Activated T-cell treated with anti-CD3 and anti-CD28 coated beads for 24 hours (primary cell): ENCODE measurements around the gene GCLM.

ENCODE experiments used
- DNase-seq: peaks from one replicate; pipeline ENCODE4 v3.0.0-alpha.2; 2020; ENCODE audit warnings: low read depth

Gene GCLM

DNA sequence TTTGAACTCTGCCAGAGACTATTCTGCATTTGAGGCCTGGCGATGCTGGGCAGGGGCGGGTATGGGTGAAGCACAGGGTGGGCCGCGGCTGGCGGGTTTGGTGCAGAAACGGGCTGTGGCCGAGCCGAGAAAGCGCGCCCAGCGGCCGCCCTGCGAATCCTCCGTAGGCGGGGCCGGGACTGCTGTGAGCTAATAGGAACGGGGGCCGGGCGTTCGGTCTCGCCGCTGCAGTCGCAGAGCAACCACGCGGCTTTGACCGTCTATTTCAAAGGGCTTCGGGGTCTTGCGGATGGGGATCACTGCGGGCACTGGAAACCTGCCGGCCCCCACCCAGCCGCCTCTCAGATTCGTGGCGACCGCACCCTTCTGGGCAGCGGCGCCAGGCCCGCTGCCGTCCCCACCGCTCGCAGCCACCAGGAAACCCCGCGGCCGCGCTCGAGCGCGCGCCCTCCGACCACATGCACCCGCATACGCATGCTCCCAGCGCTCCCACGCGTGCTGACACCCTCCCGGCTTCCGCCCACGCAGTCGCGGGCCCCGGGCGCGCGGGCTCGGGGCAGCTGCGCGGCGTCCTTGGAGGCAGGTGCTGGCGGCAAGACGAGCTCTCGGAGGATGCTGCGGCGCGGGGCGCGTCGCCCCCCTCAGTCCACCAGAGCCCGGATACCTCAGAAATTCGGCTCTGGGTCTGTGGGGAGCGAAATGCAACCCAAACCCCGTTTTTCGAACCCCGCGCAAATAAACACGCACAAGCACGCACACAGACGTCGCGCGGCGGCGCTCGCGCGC, 62.8 kb downstream of the GCLM start:
- peak; percentile 77 for DNase-seq

DNA sequence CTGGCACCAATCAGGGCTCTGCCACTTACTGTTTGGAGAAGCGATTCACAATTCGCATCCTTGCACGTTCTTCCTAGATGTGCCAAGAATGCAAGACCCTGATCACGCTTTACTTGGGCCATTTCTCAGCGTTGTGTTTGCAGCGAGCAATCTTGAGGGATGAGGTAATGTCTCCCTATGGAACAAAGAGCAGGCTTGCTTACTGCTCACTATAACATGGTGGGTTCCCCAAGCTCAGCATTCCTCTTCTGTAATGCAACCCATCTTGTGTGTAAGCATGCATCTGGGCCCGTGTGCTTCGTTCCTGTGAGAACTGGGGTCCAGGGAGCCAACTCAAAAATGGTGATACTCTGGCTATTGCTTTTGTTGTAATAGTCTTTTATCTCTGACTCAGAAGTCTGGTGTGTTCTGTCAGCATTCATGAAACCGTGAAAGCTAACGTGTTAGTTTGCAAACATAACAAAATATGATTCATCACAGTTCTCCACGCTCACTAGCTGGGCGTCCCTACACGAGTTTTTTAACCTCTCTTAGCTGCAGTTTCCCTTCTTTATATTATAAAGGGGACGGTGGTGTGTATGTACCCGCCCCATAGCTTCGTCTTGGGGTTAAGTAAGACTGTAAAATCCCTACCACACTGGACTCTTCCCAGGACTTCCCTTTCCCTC, 63.6 kb downstream of the GCLM start:
- DNase-seq: peak; percentile 49

DNA sequence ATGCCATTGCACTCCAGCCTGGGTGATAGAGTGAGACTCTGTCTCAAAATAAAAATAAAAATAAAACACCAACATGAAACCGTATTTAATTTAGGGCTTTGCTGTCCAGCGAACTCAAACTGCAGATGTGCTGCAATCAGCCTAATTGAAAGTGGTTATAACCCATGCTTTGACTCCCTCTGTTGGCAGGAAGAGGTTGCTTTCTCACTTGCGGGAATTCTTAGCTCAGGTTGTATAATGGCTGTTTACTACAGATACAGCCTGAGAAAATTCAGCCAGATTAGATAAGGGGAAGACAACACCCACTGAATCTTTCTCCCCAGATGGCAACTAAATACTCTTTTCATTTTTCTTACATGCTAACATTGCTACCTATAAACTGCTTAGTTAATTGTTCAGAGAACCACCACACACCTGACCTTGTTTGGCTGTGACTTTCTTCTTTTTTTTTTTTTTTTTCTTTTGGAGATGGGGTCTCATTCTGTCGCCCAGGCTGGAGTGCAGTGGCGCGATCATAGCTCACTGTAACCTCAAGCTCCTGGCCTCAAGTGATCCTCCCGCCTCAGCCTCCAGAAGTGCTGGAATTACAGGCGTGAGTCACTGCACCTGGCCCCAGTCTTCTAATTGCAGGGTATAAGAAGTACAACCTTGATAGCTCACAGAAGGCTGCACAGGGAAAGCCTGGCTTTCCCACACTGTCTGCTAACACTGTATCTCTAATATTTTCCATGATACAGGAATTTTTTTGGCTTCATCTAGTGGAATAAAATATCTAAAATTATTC, 64.8 kb downstream of the GCLM start:
- DNase-seq: peak; percentile 24

GRCh38 chr1:93842750-93843500, 66.3 kb downstream of the GCLM start:
- DNase-seq: no peak

DNA sequence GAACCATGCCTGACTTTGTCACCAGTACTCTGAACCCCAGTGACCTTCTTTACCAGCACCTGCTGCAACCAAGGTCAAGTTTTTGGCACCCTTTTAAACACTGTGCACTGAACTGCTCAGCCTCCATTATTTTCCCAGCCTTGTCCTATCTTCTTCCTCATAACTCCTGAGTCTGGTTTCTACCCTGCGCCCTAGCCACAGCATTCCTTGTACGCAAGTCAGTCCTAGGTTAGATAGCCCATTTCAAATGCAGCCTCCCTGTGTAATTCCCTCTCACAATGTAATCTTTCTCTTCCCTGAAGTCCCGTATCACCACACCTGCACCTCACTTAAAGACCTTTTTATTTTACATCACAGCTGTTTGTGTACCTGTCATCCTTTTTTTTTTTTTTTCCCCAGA, 67.5 kb downstream of the GCLM start:
- DNase-seq: no peak

- DNase-seq: no peak
Observed at GRCh38 chr1:93840956-93841482, 68.2 kb downstream of the GCLM start.

DNA sequence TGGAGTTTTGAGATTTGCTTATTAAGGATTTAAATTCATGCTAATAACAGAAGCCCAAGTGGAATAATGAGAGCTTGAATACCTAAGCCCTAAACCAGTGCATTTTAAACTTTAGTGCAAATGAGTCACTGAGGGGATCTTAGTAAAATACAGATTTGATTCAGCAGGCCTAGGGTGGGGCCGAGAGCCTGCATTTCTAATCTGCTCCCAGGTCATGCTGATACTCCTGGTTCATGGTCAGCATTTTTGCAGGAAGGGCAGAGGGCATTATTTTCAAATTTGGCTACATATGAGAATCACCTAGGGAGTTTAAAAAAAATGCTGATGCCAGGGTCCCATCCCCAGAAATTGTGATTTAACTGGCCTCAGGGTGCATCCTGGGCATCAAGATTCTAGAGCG, 69.5 kb downstream of the GCLM start:
- no peak for DNase-seq

- DNase-seq: no peak
Observed at GRCh38 chr1:93839307-93839706, 69.9 kb downstream of the GCLM start.

DNA sequence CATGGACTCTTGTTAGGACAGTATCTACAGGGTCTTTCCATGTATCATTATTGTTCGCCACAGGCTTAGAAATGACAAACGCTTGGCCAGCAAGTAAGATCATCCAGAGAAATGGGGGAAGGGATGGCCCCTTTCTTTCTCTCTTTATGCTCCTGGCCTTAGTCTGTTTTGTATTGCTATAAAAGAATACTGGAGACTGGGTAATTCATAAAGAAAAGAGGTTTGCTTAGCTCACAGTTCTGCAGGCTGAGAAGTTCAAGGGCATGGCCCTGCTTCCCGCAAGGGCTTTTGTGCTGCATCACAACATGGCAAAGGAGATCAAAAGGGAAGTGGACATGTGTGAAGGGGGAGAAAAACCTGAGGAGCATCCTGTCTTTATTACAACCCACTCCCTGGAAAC, 71.3 kb downstream of the GCLM start:
- DNase-seq: no peak
